ENCODE data around the gene RAF1. TPM values are rescaled to one million over a fixed set of nuclear protein-coding genes. Genes with fewer than 3 reads are reported as not detected.

RAF1 gene
- total and polyA plus RNA-seq, 2 donors (not counting 1 experiment from before 2014, with no cell fraction given), result 84.3 to 126 TPM

- DNase-seq, result no peak
- Histone ChIP-seq H3K4me3 (ENCODE audit: control extremely low read depth in 1 of 5, extremely low read depth in 1 of 5, insufficient read depth in 1 of 5, low read depth in 2 of 5, low read length in 4 of 5) (no peak overlapping the region), H3K9ac (ENCODE audit: low read length) (no peak overlapping the region), H4K20me1 (ENCODE audit: control insufficient read depth, insufficient read depth, low read length, poor library complexity, severe bottlenecking) (no peaks in the 10 kb centered on the region), H2AFZ (ENCODE audit: insufficient read depth, low read depth, low read length, poor library complexity, severe bottlenecking) (no peak overlapping the region), H3K4me1 (ENCODE audit: control insufficient read depth in 2 of 2, insufficient read depth in 2 of 2, low read length in 2 of 2) (no peaks in the 10 kb centered on the region), H3K27ac (ENCODE audit: low read length in 2 of 2) (no peak overlapping the region), H3K27me3 (replicated peaks in 1 of 4; ENCODE audit: control extremely low read depth in 1 of 4, control insufficient read depth in 3 of 4, insufficient read depth in 4 of 4, low read length in 3 of 4) (no peaks in the 10 kb centered on the region), H3K4me2 (replicated peaks; ENCODE audit: low read depth, low read length, poor library complexity, severe bottlenecking) (no peak overlapping the region), H3K79me2 (ENCODE audit: control insufficient read depth, insufficient read depth, low read length) (no peaks in the 10 kb centered on the region), H3K36me3 (replicated peaks in 1 of 2; ENCODE audit: control extremely low read depth in 1 of 2, control insufficient read depth in 1 of 2, extremely low read depth in 1 of 2, insufficient read depth in 2 of 2, low read length in 1 of 2) (no peaks in the 10 kb centered on the region), H3K9me3 (ENCODE audit: control extremely low read depth in 1 of 3, control insufficient read depth in 2 of 3, insufficient read depth in 1 of 3, low read length in 2 of 3) (no peaks in the 10 kb centered on the region)
- Mint-ChIP-seq H3K9me3 (ENCODE audit: insufficient read depth) (no peaks in the 10 kb centered on the region), H3K27ac (no peak overlapping the region), H3K27me3 (peaks cover 7% of the 10 kb centered on the region), H3K4me1 (no peaks in the 10 kb centered on the region), H3K4me3 (no peak overlapping the region)
- TF ChIP-seq CTCF (IDR thresholded peaks at IDR 0.05) (no peak), EZH2 (IDR thresholded peaks at IDR 0.05; ENCODE audit: borderline replicate concordance, insufficient read depth, low read depth, low read length, poor library complexity, severe bottlenecking) (no peak)
- no peak for ATAC-seq (ENCODE audit: low read depth)
- CTCF ChIA-PET, result no interaction called here
- intact Hi-C loops (cut with micrococcal nuclease), result no loop called here
- POLR2A ChIA-PET, result interaction anchor here (0.7 kb wide), 1 partner anchor 13 kb away, joined by 3 read pairs; no protein-coding TSS in a partner anchor
- 70% methylated on average over 5 of the region's 6 CpGs for WGBS (ENCODE audit: insufficient coverage)
Observed at GRCh38 chr3:12677616-12678015, 13.7 kb upstream of the RAF1 start.

- Histone ChIP-seq H3K79me2 (ENCODE audit: control insufficient read depth, insufficient read depth, low read length) (no peaks in the 10 kb centered on the region), H4K20me1 (ENCODE audit: control insufficient read depth, insufficient read depth, low read length, poor library complexity, severe bottlenecking) (no peaks in the 10 kb centered on the region), H3K4me1 (ENCODE audit: control insufficient read depth in 2 of 2, insufficient read depth in 2 of 2, low read length in 2 of 2) (no peaks in the 10 kb centered on the region), H3K4me2 (replicated peaks; ENCODE audit: low read depth, low read length, poor library complexity, severe bottlenecking) (no peak overlapping the region), H3K9ac (ENCODE audit: low read length) (no peak overlapping the region), H3K27me3 (replicated peaks in 1 of 4; ENCODE audit: control extremely low read depth in 1 of 4, control insufficient read depth in 3 of 4, insufficient read depth in 4 of 4, low read length in 3 of 4) (no peaks in the 10 kb centered on the region), H3K36me3 (replicated peaks in 1 of 2; ENCODE audit: control extremely low read depth in 1 of 2, control insufficient read depth in 1 of 2, extremely low read depth in 1 of 2, insufficient read depth in 2 of 2, low read length in 1 of 2) (no peaks in the 10 kb centered on the region), H3K27ac (ENCODE audit: low read length in 2 of 2) (no peak overlapping the region), H2AFZ (ENCODE audit: insufficient read depth, low read depth, low read length, poor library complexity, severe bottlenecking) (no peak overlapping the region), H3K4me3 (ENCODE audit: control extremely low read depth in 1 of 5, extremely low read depth in 1 of 5, insufficient read depth in 1 of 5, low read depth in 2 of 5, low read length in 4 of 5) (peak overlapping the region in 1 of 5 experiments; percentile 2), H3K9me3 (ENCODE audit: control extremely low read depth in 1 of 3, control insufficient read depth in 2 of 3, insufficient read depth in 1 of 3, low read length in 2 of 3) (peaks cover 0 to 3% (median 0%) of the 10 kb centered on the region in 3 donors)
- no peak for DNase-seq
- POLR2A ChIA-PET, result interaction anchor here (0.6 to 0.7 kb wide), 2 partner anchors 218 to 329 kb away, joined by 4 to 6 read pairs; no protein-coding TSS in a partner anchor
- TF ChIP-seq CTCF (IDR thresholded peaks at IDR 0.05) (no peak), EZH2 (IDR thresholded peaks at IDR 0.05; ENCODE audit: borderline replicate concordance, insufficient read depth, low read depth, low read length, poor library complexity, severe bottlenecking) (no peak)
- no peak for ATAC-seq (ENCODE audit: low read depth)
- CTCF ChIA-PET, result no interaction called here
- Mint-ChIP-seq H3K27ac (no peak overlapping the region), H3K9me3 (ENCODE audit: insufficient read depth) (no peaks in the 10 kb centered on the region), H3K4me3 (no peak overlapping the region), H3K27me3 (peaks cover 7% of the 10 kb centered on the region), H3K4me1 (no peaks in the 10 kb centered on the region)
- intact Hi-C loops (cut with micrococcal nuclease), result no loop called here
- WGBS (ENCODE audit: insufficient coverage), result 92% methylated on average over 9 of the region's 9 CpGs
Observed at GRCh38 chr3:12675115-12675810, 11.3 kb upstream of the RAF1 start.

Measured in B cell (primary cell).